ENCODE measurements around the gene CPNE4. TPM values are rescaled to one million over a fixed set of nuclear protein-coding genes. Genes with fewer than 3 reads are reported as not detected.
A peak's percentile ranks its signal among the peaks of the same experiment; 100 is the strongest.

The CPNE4 gene
- total RNA-seq, 1 experiment from 2014 or later = not detected

- DNase-seq = peak; percentile 54
- H3K4me1 ChIP-seq (ENCODE audit: low read length) = peaks cover 24% of the 10 kb centered on the region
These were observed 413.8 kb downstream of the CPNE4 start for GRCh38 chr3:131620977-131621376.

GRCh38 chr3:131619821-131620220, 415.0 kb downstream of the CPNE4 start:
- peaks cover 24% of the 10 kb centered on the region for H3K4me1 ChIP-seq (ENCODE audit: low read length)
- H3K9me3 ChIP-seq (ENCODE audit: low read length) = no peaks in the 10 kb centered on the region

More at GRCh38 chr3:131620977-131621376, 413.8 kb downstream of the CPNE4 start:
- Histone ChIP-seq H3K9ac (ENCODE audit: low read length) (no peak overlapping the region), H3K4me3 (ENCODE audit: low read length) (no peak overlapping the region), H3K36me3 (ENCODE audit: insufficient read depth, low read length) (no peaks in the 10 kb centered on the region), H3K27ac (ENCODE audit: low read length) (peak overlapping the region; percentile 13; the same call in 1 of the 2 replicates), H4K20me1 (ENCODE audit: insufficient read depth, low read depth, low read length) (no peaks in the 10 kb centered on the region), H3K9me3 (ENCODE audit: low read length) (no peaks in the 10 kb centered on the region), H3K79me2 (ENCODE audit: low read length) (no peaks in the 10 kb centered on the region), H3K9me2 (replicated peaks; ENCODE audit: insufficient read depth, low read length) (no peaks in the 10 kb centered on the region), H3K4me2 (ENCODE audit: low read depth, low read length, poor library complexity, severe bottlenecking) (peak overlapping the region; percentile 24), H3K27me3 (ENCODE audit: low read length) (no peaks in the 10 kb centered on the region), H2AFZ (ENCODE audit: low read length) (no peak overlapping the region)

GRCh38 chr3:131616719-131617118, 418.1 kb downstream of the CPNE4 start:
- Histone ChIP-seq H3K9ac (ENCODE audit: low read length) (no peak overlapping the region), H3K36me3 (ENCODE audit: insufficient read depth, low read length) (no peaks in the 10 kb centered on the region), H4K20me1 (ENCODE audit: insufficient read depth, low read depth, low read length) (no peaks in the 10 kb centered on the region), H3K27me3 (ENCODE audit: low read length) (no peaks in the 10 kb centered on the region), H3K4me1 (ENCODE audit: low read length) (peaks cover 24% of the 10 kb centered on the region), H3K79me2 (ENCODE audit: low read length) (no peaks in the 10 kb centered on the region), H3K9me3 (ENCODE audit: low read length) (no peaks in the 10 kb centered on the region), H2AFZ (ENCODE audit: low read length) (no peak overlapping the region), H3K27ac (ENCODE audit: low read length) (no peak overlapping the region), H3K4me3 (ENCODE audit: low read length) (no peak overlapping the region), H3K9me2 (replicated peaks; ENCODE audit: insufficient read depth, low read length) (no peaks in the 10 kb centered on the region), H3K4me2 (ENCODE audit: low read depth, low read length, poor library complexity, severe bottlenecking) (no peak overlapping the region)
- DNase-seq = no peak

More at GRCh38 chr3:131619821-131620220, 415.0 kb downstream of the CPNE4 start:
- H3K27me3 ChIP-seq (ENCODE audit: low read length) = no peaks in the 10 kb centered on the region
- peak overlapping the region; percentile 13; the same call in 1 of the 2 replicates for H3K27ac ChIP-seq (ENCODE audit: low read length)
- peak overlapping the region; percentile 46 for H3K4me2 ChIP-seq (ENCODE audit: low read depth, low read length, poor library complexity, severe bottlenecking)
- H3K79me2 ChIP-seq (ENCODE audit: low read length) = no peaks in the 10 kb centered on the region
- H3K4me3 ChIP-seq (ENCODE audit: low read length) = 0 out of 2 replicates have a peak overlapping the region, but pooled peaks have one; percentile 17
- no peak overlapping the region for H3K9ac ChIP-seq (ENCODE audit: low read length)
- no peaks in the 10 kb centered on the region for H3K36me3 ChIP-seq (ENCODE audit: insufficient read depth, low read length)
- no peaks in the 10 kb centered on the region for H3K9me2 ChIP-seq (replicated peaks; ENCODE audit: insufficient read depth, low read length)
- H2AFZ ChIP-seq (ENCODE audit: low read length) = no peak overlapping the region
- peak; percentile 81 for DNase-seq
- H4K20me1 ChIP-seq (ENCODE audit: insufficient read depth, low read depth, low read length) = no peaks in the 10 kb centered on the region

- H3K9ac ChIP-seq (ENCODE audit: low read length) = no peak overlapping the region
- H4K20me1 ChIP-seq (ENCODE audit: insufficient read depth, low read depth, low read length) = no peaks in the 10 kb centered on the region
- H3K4me1 ChIP-seq (ENCODE audit: low read length) = no peaks in the 10 kb centered on the region
- H3K36me3 ChIP-seq (ENCODE audit: insufficient read depth, low read length) = no peaks in the 10 kb centered on the region
- no peak overlapping the region for H3K4me2 ChIP-seq (ENCODE audit: low read depth, low read length, poor library complexity, severe bottlenecking)
- no peak for DNase-seq
- no peaks in the 10 kb centered on the region for H3K9me2 ChIP-seq (replicated peaks; ENCODE audit: insufficient read depth, low read length)
- H3K79me2 ChIP-seq (ENCODE audit: low read length) = no peaks in the 10 kb centered on the region
- no peak overlapping the region for H2AFZ ChIP-seq (ENCODE audit: low read length)
- no peak overlapping the region for H3K4me3 ChIP-seq (ENCODE audit: low read length)
- no peaks in the 10 kb centered on the region for H3K27me3 ChIP-seq (ENCODE audit: low read length)
- H3K9me3 ChIP-seq (ENCODE audit: low read length) = no peaks in the 10 kb centered on the region
- H3K27ac ChIP-seq (ENCODE audit: low read length) = no peak overlapping the region
These were observed 422.1 kb downstream of the CPNE4 start for GRCh38 chr3:131612745-131613144.

- H3K27me3 ChIP-seq (ENCODE audit: low read length) = no peaks in the 10 kb centered on the region
- no peak overlapping the region for H2AFZ ChIP-seq (ENCODE audit: low read length)
- H3K4me2 ChIP-seq (ENCODE audit: low read depth, low read length, poor library complexity, severe bottlenecking) = no peak overlapping the region
- no peaks in the 10 kb centered on the region for H3K9me2 ChIP-seq (replicated peaks; ENCODE audit: insufficient read depth, low read length)
- H3K4me1 ChIP-seq (ENCODE audit: low read length) = no peaks in the 10 kb centered on the region
- no peak overlapping the region for H3K4me3 ChIP-seq (ENCODE audit: low read length)
- no peak overlapping the region for H3K9ac ChIP-seq (ENCODE audit: low read length)
- H3K79me2 ChIP-seq (ENCODE audit: low read length) = no peaks in the 10 kb centered on the region
- DNase-seq = no peak
- H3K9me3 ChIP-seq (ENCODE audit: low read length) = no peaks in the 10 kb centered on the region
- no peak overlapping the region for H3K27ac ChIP-seq (ENCODE audit: low read length)
- H3K36me3 ChIP-seq (ENCODE audit: insufficient read depth, low read length) = no peaks in the 10 kb centered on the region
- H4K20me1 ChIP-seq (ENCODE audit: insufficient read depth, low read depth, low read length) = no peaks in the 10 kb centered on the region
These were observed 424.6 kb downstream of the CPNE4 start for GRCh38 chr3:131610174-131610573.

GRCh38 chr3:131608741-131609140, 426.1 kb downstream of the CPNE4 start:
- Histone ChIP-seq H3K4me3 (ENCODE audit: low read length) (no peak overlapping the region), H3K9ac (ENCODE audit: low read length) (no peak overlapping the region), H3K9me3 (ENCODE audit: low read length) (no peaks in the 10 kb centered on the region), H3K36me3 (ENCODE audit: insufficient read depth, low read length) (no peaks in the 10 kb centered on the region), H3K27me3 (ENCODE audit: low read length) (no peaks in the 10 kb centered on the region), H2AFZ (ENCODE audit: low read length) (no peak overlapping the region), H3K4me1 (ENCODE audit: low read length) (no peaks in the 10 kb centered on the region), H3K27ac (ENCODE audit: low read length) (no peak overlapping the region), H4K20me1 (ENCODE audit: insufficient read depth, low read depth, low read length) (no peaks in the 10 kb centered on the region), H3K9me2 (replicated peaks; ENCODE audit: insufficient read depth, low read length) (no peaks in the 10 kb centered on the region), H3K4me2 (ENCODE audit: low read depth, low read length, poor library complexity, severe bottlenecking) (no peak overlapping the region), H3K79me2 (ENCODE audit: low read length) (no peaks in the 10 kb centered on the region)
- no peak for DNase-seq

DNA sequence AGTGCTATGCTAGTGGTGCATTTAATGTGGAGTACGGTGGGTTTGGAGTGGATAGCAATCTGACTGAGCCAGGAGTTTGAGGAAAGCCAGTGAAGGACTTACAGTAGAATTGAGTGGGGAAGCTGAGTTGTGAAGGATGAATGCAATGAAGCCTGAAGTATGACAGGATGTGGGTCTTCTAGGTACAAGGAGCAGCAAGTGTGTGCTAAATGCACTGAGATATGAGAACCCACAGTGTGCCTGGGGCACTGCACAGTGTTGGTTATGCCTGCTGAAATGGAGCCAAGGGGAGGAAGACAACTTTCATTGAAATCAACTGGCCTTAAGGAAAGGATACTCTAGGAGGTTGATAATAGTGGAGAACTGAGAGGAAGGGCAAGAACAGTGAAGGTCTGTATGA, 426.5 kb downstream of the CPNE4 start:
- no peak for DNase-seq
- Histone ChIP-seq H2AFZ (ENCODE audit: low read length) (no peak overlapping the region), H3K4me1 (ENCODE audit: low read length) (no peaks in the 10 kb centered on the region), H3K27me3 (ENCODE audit: low read length) (no peaks in the 10 kb centered on the region), H3K36me3 (ENCODE audit: insufficient read depth, low read length) (no peaks in the 10 kb centered on the region), H3K9ac (ENCODE audit: low read length) (no peak overlapping the region), H3K79me2 (ENCODE audit: low read length) (no peaks in the 10 kb centered on the region), H4K20me1 (ENCODE audit: insufficient read depth, low read depth, low read length) (no peaks in the 10 kb centered on the region), H3K9me3 (ENCODE audit: low read length) (no peaks in the 10 kb centered on the region), H3K4me3 (ENCODE audit: low read length) (no peak overlapping the region), H3K4me2 (ENCODE audit: low read depth, low read length, poor library complexity, severe bottlenecking) (no peak overlapping the region), H3K27ac (ENCODE audit: low read length) (no peak overlapping the region), H3K9me2 (replicated peaks; ENCODE audit: insufficient read depth, low read length) (no peaks in the 10 kb centered on the region)

DNA sequence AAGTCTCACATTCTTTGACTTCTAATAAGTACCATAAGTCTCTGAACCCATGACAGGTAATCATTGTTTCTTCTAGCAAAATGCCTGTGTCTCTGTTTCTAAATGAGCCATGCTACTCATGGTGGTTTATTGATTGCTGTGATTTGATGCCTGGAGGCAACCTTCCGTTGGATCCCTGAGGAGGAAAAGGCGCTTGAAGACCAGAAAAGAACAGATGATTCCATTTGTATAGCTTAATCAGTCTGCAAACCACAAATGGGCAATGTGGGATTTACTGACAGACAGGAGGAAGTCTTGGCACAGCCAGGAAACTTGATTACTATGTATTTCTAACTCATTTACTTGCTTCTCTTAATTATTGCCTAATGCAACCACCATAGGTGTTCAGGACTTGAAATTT, 428.9 kb downstream of the CPNE4 start:
- DNase-seq = no peak
- no peaks in the 10 kb centered on the region for H3K9me2 ChIP-seq (replicated peaks; ENCODE audit: insufficient read depth, low read length)
- H3K9me3 ChIP-seq (ENCODE audit: low read length) = no peaks in the 10 kb centered on the region

More for the DNA sequence above, 428.9 kb downstream of the CPNE4 start:
- H3K4me1 ChIP-seq (ENCODE audit: low read length) = no peaks in the 10 kb centered on the region
- no peak overlapping the region for H3K27ac ChIP-seq (ENCODE audit: low read length)
- no peak overlapping the region for H3K4me2 ChIP-seq (ENCODE audit: low read depth, low read length, poor library complexity, severe bottlenecking)
- H3K9ac ChIP-seq (ENCODE audit: low read length) = no peak overlapping the region
- no peaks in the 10 kb centered on the region for H4K20me1 ChIP-seq (ENCODE audit: insufficient read depth, low read depth, low read length)
- H3K4me3 ChIP-seq (ENCODE audit: low read length) = no peak overlapping the region
- H3K79me2 ChIP-seq (ENCODE audit: low read length) = no peaks in the 10 kb centered on the region
- H3K36me3 ChIP-seq (ENCODE audit: insufficient read depth, low read length) = no peaks in the 10 kb centered on the region
- no peaks in the 10 kb centered on the region for H3K27me3 ChIP-seq (ENCODE audit: low read length)
- H2AFZ ChIP-seq (ENCODE audit: low read length) = no peak overlapping the region
